Suprapubic skin (tissue), 4 donors: ENCODE data around the gene KCNJ9. TPM values are rescaled to one million over a fixed set of nuclear protein-coding genes. Genes with fewer than 3 reads are reported as not detected.

Source experiments
- DNase-seq, 2 donors: peaks; one replicate each; pipeline ENCODE4 v3.0.0-alpha.2; 2019; ENCODE audit warnings: low spot score in 2 of 2
- H3K27ac ChIP-seq: fragments of 200-600 bp; sonication (generic); one replicate; pipeline ENCODE4 v1.5.1; 2019
- H3K27me3 ChIP-seq: fragments of 200-600 bp; sonication (generic); one replicate; pipeline ENCODE4 v1.5.1; 2019
- H3K36me3 ChIP-seq: fragments of 200-600 bp; sonication (generic); one replicate; pipeline ENCODE4 v1.5.1; 2019
- H3K4me1 ChIP-seq: fragments of 200-600 bp; sonication (generic); one replicate; pipeline ENCODE4 v1.5.1; 2019
- H3K4me3 ChIP-seq: fragments of 200-600 bp; sonication (generic); one replicate; pipeline ENCODE4 v1.5.1; 2019; ENCODE audit warnings: mild to moderate bottlenecking
- H3K9me3 ChIP-seq: fragments of 200-600 bp; sonication (generic); one replicate; pipeline ENCODE4 v1.5.1; 2019
- EP300 ChIP-seq: sonication (generic); formaldehyde crosslinking; IDR thresholded peaks from one replicate; pipeline ENCODE4 v1.6.1; 2017; ENCODE audit warnings: antibody characterized with exemption
- POLR2A ChIP-seq, 2 donors: fragments of 450-650 bp; IDR thresholded peaks; one replicate each; pipeline ENCODE4 v1.6.1; 2017; ENCODE audit warnings: antibody characterized with exemption in 2 of 2, mild to moderate bottlenecking in 2 of 2, moderate library complexity in 2 of 2
- POLR2AphosphoS5 ChIP-seq, 3 donors: sonication (generic); formaldehyde crosslinking; IDR thresholded peaks; one replicate each; pipeline ENCODE4 v1.6.1; 2017; ENCODE audit warnings: antibody characterized with exemption in 3 of 3
- WGBS: methylation state at CpG from one replicate; pipeline ENCODE4 v1.1.5; 2018; 5-methylcytosine and 5-hydroxymethylcytosine counted together
- total RNA-seq, 4 donors: library from RNA; depleted of rRNA; stranded (reverse); fragments of >200 nt; gene quantifications; one replicate each; pipeline ENCODE4 v1.1.0, GENCODE V29; 2016
- TF ChIP-seq, protein P1 (sequence below), 2 donors: fragments of 200-600 bp in 1 of 2; fragments of 450-650 bp in 1 of 2; sonication (generic) in 1 of 2; IDR thresholded peaks; one replicate each; pipeline ENCODE4 v1.5.1; 2016 to 2019; ENCODE audit warnings: antibody characterized with exemption in 2 of 2, mild to moderate bottlenecking in 1 of 2, moderate library complexity in 1 of 2

Gene KCNJ9
- total RNA-seq, 4 donors from 2014 or later, result 0.13 TPM; not detected in 3

DNA sequence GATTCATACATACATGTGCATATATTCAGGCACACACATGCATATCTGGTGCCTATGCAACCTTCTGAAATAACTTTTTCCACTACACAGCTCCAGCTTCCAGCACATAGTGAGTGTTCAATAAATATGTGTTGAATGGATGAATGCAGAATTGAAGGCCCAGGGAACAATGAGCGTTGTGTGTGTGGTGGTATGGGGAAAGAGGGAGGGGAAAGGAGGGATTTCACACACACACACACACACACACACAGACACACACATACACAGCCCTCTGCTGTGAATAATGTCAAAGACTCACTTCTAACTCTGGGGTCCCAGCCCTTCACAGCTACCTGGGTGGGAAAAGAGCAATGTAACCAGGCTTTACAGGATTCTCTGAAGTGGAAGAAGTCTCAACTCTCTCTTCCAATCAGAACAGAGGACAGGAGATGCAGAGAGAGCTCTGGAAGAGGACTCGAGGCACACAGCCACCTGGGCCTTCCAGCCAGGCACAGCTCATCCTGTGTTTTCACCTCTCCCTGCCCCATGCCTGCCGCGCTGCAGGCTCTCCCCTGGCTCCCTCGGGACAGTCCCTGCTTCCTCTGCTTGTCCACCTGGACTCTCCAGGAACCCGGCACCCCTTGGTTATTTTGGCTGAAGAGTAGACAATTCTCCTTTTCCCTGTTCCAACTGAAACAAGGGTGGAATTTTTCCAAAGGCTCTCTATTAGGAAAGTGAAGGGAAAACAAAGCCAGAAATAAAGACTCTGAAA lies 22.5 kb downstream of the KCNJ9 start:
- H3K9me3 ChIP-seq, result no peaks in the 10 kb centered on the region
- H3K4me1 ChIP-seq, result peaks cover 38% of the 10 kb centered on the region
- no peak overlapping the region for H3K27ac ChIP-seq
- no peaks in the 10 kb centered on the region for H3K27me3 ChIP-seq
- TF ChIP-seq POLR2A (IDR thresholded peaks at IDR 0.05), result no peak
- no peak for TF ChIP-seq EP300
- TF ChIP-seq, protein P1, sequence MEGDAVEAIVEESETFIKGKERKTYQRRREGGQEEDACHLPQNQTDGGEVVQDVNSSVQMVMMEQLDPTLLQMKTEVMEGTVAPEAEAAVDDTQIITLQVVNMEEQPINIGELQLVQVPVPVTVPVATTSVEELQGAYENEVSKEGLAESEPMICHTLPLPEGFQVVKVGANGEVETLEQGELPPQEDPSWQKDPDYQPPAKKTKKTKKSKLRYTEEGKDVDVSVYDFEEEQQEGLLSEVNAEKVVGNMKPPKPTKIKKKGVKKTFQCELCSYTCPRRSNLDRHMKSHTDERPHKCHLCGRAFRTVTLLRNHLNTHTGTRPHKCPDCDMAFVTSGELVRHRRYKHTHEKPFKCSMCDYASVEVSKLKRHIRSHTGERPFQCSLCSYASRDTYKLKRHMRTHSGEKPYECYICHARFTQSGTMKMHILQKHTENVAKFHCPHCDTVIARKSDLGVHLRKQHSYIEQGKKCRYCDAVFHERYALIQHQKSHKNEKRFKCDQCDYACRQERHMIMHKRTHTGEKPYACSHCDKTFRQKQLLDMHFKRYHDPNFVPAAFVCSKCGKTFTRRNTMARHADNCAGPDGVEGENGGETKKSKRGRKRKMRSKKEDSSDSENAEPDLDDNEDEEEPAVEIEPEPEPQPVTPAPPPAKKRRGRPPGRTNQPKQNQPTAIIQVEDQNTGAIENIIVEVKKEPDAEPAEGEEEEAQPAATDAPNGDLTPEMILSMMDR (IDR thresholded peaks at IDR 0.05), result no peak
- no peak for TF ChIP-seq POLR2AphosphoS5 (IDR thresholded peaks at IDR 0.05)
- no peak overlapping the region for H3K4me3 ChIP-seq
- DNase-seq, result no peak
- WGBS, result 63% methylated on average over 6 of the region's 6 CpGs
- H3K36me3 ChIP-seq, result no peaks in the 10 kb centered on the region

DNA sequence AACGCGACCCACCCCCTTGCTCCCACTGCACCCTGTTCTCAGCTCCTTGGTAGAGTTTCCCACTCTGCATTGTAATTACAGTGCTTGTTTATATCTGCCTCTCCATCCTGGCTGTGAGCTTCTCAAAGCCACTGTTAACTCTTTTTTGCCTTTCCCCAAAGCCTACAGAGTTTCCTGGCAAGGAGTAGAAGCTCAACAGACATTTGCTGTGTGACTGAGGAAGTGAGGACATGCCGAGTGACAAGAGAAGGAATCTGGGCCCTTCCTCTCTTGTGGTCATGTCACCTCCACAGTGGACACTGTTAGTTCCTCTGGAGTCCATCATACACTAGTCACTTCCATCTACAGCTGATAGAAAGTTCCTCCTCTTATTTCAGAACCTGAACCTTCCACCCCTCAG lies 23.1 kb downstream of the KCNJ9 start:
- no peak overlapping the region for H3K4me3 ChIP-seq
- H3K36me3 ChIP-seq, result no peaks in the 10 kb centered on the region
- 63% methylated on average over 3 of the region's 3 CpGs for WGBS
- H3K4me1 ChIP-seq, result peaks cover 35% of the 10 kb centered on the region
- no peak overlapping the region for H3K27ac ChIP-seq
- no peak for TF ChIP-seq EP300
- no peak for TF ChIP-seq POLR2AphosphoS5 (IDR thresholded peaks at IDR 0.05)
- TF ChIP-seq, protein P1 (IDR thresholded peaks at IDR 0.05), result no peak
- no peak for TF ChIP-seq POLR2A (IDR thresholded peaks at IDR 0.05)
- H3K9me3 ChIP-seq, result no peaks in the 10 kb centered on the region
- H3K27me3 ChIP-seq, result no peaks in the 10 kb centered on the region
- DNase-seq, result no peak

DNA sequence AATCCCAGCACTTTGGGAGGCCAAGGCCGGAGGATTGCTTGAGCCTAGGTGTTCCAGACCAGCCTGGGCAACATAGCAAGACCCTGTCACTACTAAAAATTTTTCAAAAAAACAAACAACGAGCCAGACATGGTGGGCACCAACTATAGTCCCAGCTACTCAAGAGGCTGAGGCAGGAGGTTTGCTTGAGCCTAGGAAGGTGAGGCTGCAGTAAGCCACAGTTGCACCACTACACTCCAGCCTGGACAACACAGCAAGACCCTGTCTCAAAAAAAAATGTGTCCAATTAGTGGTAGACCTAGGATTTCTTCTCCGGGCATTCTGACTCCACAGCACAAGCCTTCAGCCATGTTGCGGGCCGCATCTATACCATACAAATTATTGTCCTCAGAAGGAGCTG lies 23.8 kb downstream of the KCNJ9 start:
- Histone ChIP-seq H3K27me3 (no peaks in the 10 kb centered on the region), H3K4me1 (peaks cover 32% of the 10 kb centered on the region), H3K36me3 (no peaks in the 10 kb centered on the region), H3K4me3 (no peak overlapping the region), H3K27ac (no peak overlapping the region), H3K9me3 (no peaks in the 10 kb centered on the region)
- TF ChIP-seq POLR2A (IDR thresholded peaks at IDR 0.05) (no peak), POLR2AphosphoS5 (IDR thresholded peaks at IDR 0.05) (no peak), EP300 (no peak)
- TF ChIP-seq, protein P1 (IDR thresholded peaks at IDR 0.05), result no peak
- whole genome bisulfite sequencing, result 92% methylated on average over 5 of the region's 5 CpGs
- DNase-seq, result no peak

- H3K4me3 ChIP-seq, result no peak overlapping the region
- H3K36me3 ChIP-seq, result no peaks in the 10 kb centered on the region
- no peaks in the 10 kb centered on the region for H3K9me3 ChIP-seq
- TF ChIP-seq POLR2AphosphoS5 (IDR thresholded peaks at IDR 0.05), result no peak
- TF ChIP-seq, protein P1 (IDR thresholded peaks at IDR 0.05), result no peak
- TF ChIP-seq POLR2A (IDR thresholded peaks at IDR 0.05), result no peak
- no peak for TF ChIP-seq EP300
- H3K27ac ChIP-seq, result no peak overlapping the region
- H3K4me1 ChIP-seq, result peaks cover 17% of the 10 kb centered on the region
- 92% methylated on average over 1 of the region's 1 CpG for WGBS
- no peak for DNase-seq
- no peaks in the 10 kb centered on the region for H3K27me3 ChIP-seq
Observed at GRCh38 chr1:160107512-160107911, 26.2 kb downstream of the KCNJ9 start.

- Histone ChIP-seq H3K4me3 (no peak overlapping the region), H3K9me3 (no peaks in the 10 kb centered on the region), H3K27me3 (no peaks in the 10 kb centered on the region), H3K4me1 (peaks cover 7% of the 10 kb centered on the region), H3K36me3 (no peaks in the 10 kb centered on the region), H3K27ac (no peak overlapping the region)
- TF ChIP-seq EP300 (no peak), POLR2A (IDR thresholded peaks at IDR 0.05) (no peak), POLR2AphosphoS5 (IDR thresholded peaks at IDR 0.05) (no peak)
- TF ChIP-seq, protein P1 (IDR thresholded peaks at IDR 0.05), result peak in 1 of 2 donors; percentile 40
- DNase-seq, result no peak
- 19% methylated on average over 6 of the region's 6 CpGs for WGBS
Observed at GRCh38 chr1:160108888-160109662, 27.7 kb downstream of the KCNJ9 start.
